SH-SY5Y (cell line): ENCODE results near the gene EPB41L1.

Source experiments
- GATA2 ChIP-seq: IDR thresholded peaks from 2 replicates; pipeline ENCODE4 v1.6.1; 2011; ENCODE audit warnings: mild to moderate bottlenecking, low read depth, low read length
- GATA3 ChIP-seq: IDR thresholded peaks from 2 replicates; pipeline ENCODE4 v1.6.1; 2011; ENCODE audit warnings: low read depth, mild to moderate bottlenecking, low read length, moderate library complexity

Gene EPB41L1

DNA sequence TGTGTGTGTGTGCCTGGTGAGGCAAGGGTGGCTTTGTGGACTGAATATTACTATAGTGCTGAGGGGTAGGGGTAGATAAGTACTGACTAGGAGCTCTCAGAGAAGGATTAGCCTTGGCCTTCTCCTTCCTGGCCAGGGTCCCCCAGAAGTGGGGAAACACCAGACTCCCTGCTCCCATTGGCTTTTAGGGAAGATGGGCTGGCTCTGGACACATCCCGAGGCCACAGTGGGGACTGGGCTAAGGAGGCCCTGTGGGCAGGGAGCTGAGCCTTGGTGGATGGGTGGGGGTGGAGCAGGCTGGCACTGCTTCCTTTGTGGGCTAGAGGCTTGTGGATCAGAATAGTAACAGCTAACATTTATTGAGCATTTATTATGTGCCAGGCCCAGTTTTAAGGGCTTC, 3.1 kb downstream of the EPB41L1 start:
- TF ChIP-seq GATA2 = no peak
- TF ChIP-seq GATA3 = no peak

DNA sequence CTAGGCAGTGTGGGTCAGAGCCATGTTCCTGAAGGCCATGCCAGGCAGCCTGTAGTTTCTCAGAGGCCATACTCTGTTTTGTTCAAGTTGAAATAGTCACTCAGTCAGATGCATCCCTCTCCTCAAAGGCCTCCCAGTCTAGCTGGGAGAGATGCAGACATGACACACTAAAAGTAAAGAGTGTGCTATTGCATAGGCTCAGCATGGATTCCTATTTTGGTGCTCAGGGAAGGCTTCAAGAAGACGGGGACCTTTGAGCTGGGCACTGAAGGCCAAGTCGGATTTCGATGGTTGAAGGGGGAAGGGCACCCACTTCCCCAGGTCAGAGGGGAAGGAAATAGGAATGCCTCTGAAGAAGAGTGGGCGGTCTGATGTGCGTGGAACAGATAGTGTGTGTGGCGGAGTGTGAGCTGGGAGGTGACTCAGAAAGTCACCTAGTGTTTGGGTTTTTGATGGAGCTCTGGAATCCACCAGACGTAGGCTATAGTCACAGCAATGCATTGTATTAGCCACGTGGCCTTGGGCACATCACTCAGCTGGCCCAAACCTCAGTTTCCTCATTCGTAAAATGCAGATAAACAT, 3.7 kb downstream of the EPB41L1 start:
- TF ChIP-seq GATA3 (no peak), GATA2 (no peak)

DNA sequence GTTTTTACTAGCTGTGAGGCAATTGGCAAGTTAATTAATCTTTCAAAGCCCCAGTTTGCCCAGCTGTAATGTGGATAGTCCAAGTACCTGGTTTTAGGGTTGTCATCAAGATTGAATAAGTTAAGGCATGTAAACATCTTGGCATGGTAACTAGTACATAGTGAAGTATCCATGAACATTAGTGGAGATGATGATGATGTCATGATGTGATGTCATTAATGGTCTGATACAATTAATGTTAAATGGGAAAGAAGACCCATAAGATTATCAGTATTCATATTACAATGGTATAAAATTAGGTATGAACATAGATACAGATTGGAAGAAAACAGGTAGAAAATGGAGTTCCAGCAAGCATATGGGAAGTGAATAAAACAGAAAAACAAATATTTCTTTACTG, 5.3 kb downstream of the EPB41L1 start:
- TF ChIP-seq GATA2 (no peak), GATA3 (no peak)

DNA sequence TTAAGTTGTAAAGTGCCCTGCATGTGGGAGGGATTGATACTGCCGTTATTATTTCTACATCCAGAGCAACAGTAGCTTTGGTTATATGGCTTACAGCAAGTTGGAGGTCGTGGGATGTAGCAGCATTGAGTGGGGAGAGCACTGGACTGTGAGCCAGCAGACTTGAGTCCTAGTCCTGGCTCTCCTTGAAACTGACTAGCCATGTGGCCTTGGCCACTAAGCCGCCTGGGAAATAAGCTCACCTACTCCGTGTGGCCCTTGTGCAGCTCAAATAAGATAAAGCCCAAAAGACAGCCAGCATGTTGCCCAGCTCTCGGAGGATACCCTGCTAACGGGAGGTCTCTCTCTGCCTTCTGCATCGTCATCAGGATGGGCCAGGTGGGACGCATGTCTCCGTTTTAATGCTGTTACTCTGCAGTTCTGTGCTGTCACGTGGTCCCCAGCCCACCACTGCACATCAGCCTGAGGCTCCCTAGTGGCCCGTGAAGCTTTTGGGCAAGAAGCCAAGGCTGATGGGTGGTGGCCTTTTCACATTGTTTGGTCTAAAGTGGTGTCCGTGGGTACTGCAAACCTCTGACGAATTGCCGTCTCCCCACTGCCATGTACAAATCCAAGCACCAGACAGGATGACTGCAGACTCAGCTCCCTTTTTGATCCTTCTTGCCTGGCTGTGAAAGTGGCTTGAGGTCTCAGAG, 7.9 kb downstream of the EPB41L1 start:
- TF ChIP-seq GATA3 (no peak), GATA2 (no peak)

DNA sequence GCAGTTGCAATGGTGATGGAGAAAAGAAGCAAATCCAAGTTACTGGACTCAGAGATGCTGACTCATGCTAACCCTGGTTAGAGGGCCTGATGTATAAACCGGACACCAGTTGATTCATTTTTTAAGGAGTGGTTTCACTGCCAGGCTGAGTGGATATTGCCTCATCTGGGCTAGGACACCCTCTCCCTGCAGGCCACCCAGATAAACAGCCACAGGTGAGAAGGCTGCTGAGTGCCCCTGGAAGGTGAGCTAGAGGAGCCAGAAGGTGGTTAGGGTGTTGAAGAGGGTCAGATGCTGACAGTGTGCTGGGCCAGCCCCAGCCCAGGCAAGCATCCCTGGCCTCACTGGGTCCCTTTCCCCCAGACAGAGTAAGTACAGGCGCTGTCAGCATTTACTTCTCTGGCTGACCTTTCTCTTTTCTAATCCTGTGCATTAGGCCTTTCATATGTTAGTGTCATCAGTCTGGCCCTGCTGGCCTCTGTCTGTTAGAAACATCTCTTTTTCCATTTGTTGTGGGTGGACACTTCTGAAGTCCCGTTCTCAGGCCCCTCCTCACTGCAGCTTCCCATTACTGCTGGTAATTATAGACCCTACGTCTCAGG, 13.5 kb downstream of the EPB41L1 start:
- TF ChIP-seq GATA2 (no peak), GATA3 (no peak)

DNA sequence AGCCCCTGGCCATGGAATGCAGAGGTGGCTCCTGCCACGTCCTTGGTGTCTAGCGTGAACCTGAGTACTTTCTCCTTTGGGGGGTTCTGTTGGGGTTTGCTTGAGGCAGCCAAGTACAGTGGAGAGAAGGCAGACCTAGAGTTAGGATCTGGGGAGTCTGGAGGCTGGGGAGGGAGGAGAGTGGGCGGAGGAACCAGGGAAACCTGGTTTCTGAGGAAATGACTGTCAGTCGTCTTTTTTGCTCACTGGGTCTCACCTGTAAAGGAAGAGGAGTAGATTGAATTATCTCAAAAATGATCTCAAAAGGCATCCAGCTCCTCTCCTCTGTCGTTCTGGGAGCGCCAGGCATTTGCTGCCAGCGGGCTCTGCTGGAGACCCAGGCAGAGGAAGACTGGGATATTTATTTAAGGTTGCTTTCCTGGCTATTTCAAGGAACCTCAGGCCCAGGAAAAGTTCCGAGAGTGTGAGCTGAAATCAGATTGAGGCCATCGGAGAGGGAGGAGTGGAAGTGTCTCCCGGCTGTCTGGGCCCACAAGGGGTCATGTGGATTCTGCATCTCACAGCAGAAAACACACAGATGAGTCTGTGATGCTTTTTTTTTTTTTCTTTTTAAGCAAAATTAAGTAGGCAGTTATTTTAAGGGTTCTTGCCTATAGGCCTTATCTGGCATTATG, 16.1 kb downstream of the EPB41L1 start:
- TF ChIP-seq GATA2 (no peak), GATA3 (no peak)

DNA sequence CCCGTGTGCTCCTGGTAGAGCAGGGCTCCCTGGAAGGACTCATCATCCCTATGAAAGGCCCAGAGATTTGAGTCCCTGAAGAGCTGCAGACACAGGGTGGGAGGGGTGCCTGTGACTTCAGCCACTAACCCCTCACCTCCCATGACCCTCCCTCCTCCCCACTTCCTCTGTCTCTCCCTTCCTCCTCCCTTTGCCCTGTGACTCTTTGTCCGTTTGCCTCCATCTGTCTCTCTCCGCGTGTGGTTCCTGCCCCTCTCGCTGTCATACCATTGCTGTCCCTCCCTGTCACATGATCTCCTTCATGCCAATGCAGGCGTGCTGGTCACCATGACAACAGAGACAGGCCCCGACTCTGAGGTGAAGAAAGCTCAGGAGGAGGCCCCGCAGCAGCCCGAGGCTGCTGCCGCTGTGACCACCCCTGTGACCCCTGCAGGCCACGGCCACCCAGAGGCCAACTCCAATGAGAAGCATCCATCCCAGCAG, 19.0 kb downstream of the EPB41L1 start:
- TF ChIP-seq GATA3 = no peak
- TF ChIP-seq GATA2 = no peak

DNA sequence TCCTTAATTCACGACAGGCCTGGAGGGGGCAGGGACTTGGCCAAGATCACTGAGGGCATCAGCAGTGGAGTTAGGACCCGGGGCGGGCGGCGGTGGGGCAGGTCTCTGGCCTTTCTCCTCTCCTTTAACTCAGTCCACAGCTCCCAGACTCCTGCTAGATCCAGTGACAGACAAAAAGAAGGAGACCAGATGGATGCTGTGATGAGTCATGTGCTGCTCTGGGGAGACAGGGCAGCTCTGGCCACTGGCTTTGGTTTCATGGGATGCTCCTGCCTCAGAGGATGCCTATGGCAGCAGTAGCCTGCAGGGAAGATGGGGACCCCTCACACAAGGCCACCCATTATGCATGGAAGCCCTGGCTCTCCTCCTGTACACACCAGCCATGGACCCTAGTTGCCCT, 20.5 kb downstream of the EPB41L1 start:
- no peak for TF ChIP-seq GATA3
- TF ChIP-seq GATA2 = no peak

DNA sequence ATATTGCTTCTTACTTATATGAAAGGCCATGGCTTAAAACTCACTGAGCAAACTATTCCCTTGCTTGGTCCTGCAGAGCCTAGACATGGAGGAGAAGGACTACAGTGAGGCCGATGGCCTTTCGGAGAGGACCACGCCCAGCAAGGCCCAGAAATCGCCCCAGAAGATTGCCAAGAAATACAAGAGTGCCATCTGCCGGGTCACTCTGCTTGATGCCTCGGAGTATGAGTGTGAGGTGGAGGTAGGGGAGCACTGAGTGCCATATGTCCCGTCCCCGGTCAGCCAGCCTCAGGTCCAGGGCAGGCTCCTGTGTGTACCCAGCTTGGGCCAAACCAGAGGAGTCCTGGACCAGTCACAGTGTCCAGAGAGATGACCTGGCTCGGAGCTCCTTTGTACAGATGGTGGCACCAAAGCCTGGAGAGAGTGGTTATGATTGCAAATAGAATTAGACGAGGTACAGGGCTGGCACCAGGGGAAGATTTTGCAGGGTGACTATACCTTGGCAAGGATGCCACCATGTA, 21.0 kb downstream of the EPB41L1 start:
- TF ChIP-seq GATA3 (no peak), GATA2 (no peak)

DNA sequence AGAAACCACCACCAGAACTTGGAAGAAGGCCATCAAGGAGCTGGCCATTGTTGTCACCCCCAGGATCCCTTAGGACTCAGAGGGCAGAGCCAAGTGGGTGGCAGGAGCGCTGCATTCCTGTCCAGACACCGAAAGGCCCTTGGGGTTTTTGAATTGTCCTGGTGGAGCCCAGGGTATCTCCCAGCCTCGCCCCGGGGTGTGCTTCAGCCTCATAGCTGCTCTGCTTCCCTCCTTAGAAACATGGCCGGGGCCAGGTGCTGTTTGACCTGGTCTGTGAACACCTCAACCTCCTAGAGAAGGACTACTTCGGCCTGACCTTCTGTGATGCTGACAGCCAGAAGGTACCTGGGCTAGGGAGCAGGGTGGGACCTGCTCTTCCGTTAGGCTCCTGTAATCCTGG, 23.2 kb downstream of the EPB41L1 start:
- TF ChIP-seq GATA3 (no peak), GATA2 (no peak)

DNA sequence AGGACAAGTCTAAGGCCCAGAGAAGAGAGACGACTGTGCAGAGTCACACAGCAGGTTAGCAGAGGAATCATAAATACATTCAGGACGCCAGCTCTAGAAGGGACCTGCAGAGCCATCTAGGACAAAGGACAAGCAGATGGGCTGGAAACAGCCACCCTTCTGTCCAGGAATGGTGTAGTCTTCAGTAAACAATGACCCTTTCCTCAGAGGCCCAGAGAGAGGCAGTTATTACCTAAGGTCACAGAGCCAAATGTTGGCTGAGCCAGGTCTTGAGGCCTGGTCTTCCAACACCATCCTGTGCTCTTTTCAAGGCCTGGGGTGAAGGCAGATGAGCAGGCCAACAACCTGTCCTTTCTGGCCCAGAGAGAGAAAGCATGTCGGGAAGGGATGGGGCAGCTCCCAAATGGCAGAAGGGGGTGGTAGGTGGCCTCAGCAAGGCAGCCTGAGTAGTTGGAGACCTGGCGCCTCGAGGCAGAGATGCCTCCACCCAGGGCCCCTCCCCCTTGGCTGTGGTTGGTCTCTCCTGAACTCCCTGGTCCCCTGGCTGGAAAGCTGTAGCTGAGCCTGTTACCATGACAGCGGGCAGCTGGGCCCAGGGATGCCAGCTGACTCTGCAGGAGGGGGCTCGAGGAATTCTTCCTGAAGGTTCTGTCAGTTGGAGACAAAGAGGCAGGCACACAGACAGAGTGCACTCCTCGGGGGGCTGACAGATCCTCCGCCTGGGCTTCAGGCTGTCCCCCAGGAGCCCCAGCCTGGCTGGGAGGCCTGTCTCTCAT, 24.8 kb downstream of the EPB41L1 start:
- no peak for TF ChIP-seq GATA3
- no peak for TF ChIP-seq GATA2

DNA sequence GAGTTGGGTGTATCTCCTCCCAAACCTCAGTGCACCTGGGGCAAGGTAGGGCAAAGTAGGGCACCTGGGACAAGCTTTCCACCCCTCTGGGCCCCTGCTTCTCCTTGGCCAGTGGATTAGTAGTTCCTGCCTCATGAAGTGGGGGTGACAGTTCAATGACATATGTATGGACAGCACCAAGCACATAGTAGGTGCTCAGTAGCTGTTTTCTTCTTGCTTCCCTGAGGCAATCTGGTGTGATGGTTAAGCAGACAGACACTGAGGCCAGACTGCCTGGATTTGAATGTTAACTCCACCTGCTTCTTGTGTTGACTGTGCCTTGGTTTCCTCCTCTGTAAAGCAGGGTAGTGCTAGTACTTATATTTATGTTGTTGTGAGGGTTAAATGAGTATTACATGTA, 25.8 kb downstream of the EPB41L1 start:
- TF ChIP-seq GATA3 = no peak
- TF ChIP-seq GATA2 = no peak

DNA sequence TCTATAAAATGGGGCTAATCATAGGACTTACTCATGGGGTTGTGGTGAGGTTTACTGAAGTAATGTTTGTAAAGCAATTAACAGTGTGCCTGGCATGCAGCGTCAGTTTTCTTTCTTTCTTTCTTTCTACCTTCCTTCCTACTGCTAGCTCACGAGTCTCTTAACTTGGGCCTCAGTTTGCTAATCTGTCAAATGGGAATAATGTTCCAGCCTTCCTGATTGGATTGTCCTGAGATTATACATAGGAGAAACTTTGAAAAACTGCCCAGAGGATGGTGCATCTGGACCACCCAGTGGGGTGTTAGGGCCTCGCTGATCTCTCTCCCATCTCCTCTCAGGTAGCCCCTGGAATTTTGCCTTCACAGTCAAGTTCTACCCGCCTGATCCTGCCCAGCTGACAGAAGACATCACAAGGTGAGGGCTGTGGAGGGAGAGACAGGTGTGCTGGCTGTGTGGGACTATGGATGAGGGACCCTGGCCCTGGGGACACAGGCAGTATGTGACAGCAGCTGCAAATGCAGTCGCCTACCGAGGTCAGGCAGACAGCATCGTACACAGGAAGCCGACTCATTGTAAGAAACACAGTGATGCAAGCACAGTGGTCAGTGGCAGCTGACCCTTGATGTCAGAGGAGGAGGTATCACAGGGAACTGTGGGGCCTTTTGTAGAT, 27.5 kb downstream of the EPB41L1 start:
- no peak for TF ChIP-seq GATA2
- no peak for TF ChIP-seq GATA3

DNA sequence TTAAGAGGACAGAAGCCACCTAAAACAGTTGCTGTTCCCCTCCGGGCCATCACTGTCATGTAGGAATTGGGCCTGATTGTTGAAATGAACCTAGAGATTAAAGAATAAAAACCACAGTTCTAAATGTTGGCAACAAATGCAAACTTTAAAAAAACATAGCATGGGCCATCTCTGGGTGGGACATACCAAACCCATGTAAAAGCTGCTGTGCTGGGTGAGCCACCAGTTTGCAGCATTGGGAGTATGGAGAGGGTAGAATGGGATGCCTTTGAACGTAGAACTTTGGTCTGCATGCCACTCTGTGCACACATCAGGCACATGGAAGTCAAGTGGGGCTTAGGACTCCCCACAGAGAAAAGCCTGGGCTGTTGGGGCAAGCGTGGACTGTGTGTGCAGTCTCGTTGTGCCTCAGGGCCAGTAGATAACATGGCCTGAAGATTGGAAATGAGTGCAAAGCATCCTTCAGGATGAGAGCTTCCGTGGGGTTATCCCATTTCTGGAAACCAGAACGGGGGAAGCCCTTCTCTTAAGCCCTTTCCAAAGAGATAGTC, 28.1 kb downstream of the EPB41L1 start:
- TF ChIP-seq GATA3 (no peak), GATA2 (no peak)
